GM18909 (cell line): Measurements from ENCODE around the gene PSME3IP1.
A peak's percentile ranks its signal among the peaks of the same experiment; 100 is the strongest.
"Not testable (repeated sequence)": the region's sequence is repeated elsewhere in the genome, so short reads cannot be mapped to it uniquely, and the experiment has no call there.

Experiments used
- ATAC-seq: cut with Tn5 transposase; IDR thresholded peaks from one replicate; pipeline ENCODE4 v1.9.1; 2021; ENCODE audit warnings: mild to moderate bottlenecking; ENCODE audit not compliant: unreplicated experiment, poor library complexity

PSME3IP1 gene

GRCh38 chr16:57200321-57200720 lies 14.5 kb upstream of the PSME3IP1 start:
- ATAC-seq = not testable (repeated sequence)

- no peak for ATAC-seq
Observed at GRCh38 chr16:57196753-57197152, 10.9 kb upstream of the PSME3IP1 start.

GRCh38 chr16:57196286-57196685 lies 10.4 kb upstream of the PSME3IP1 start:
- ATAC-seq = no peak

GRCh38 chr16:57194512-57194911 lies 8.7 kb upstream of the PSME3IP1 start:
- ATAC-seq = no peak

GRCh38 chr16:57192720-57193486 lies 7.1 kb upstream of the PSME3IP1 start:
- no peak for ATAC-seq

GRCh38 chr16:57192146-57192545 lies 6.3 kb upstream of the PSME3IP1 start:
- ATAC-seq = no peak

GRCh38 chr16:57191056-57191571 lies 5.3 kb upstream of the PSME3IP1 start:
- no peak for ATAC-seq

- ATAC-seq = no peak
Observed at GRCh38 chr16:57190136-57190535, 4.3 kb upstream of the PSME3IP1 start.

GRCh38 chr16:57189527-57189926 lies 3.7 kb upstream of the PSME3IP1 start:
- not testable (repeated sequence) for ATAC-seq

GRCh38 chr16:57188711-57189002 lies 2.8 kb upstream of the PSME3IP1 start:
- ATAC-seq = no peak

- not testable (repeated sequence) for ATAC-seq
Observed at GRCh38 chr16:57187902-57188710, 2.3 kb upstream of the PSME3IP1 start.

- no peak for ATAC-seq
Observed at GRCh38 chr16:57186872-57187854, 1.3 kb upstream of the PSME3IP1 start.

GRCh38 chr16:57185446-57185944 lies 344 bp downstream of the PSME3IP1 start:
- peak; percentile 39 for ATAC-seq

GRCh38 chr16:57184887-57185445 lies 873 bp downstream of the PSME3IP1 start:
- no peak for ATAC-seq

GRCh38 chr16:57184113-57184512 lies 1.7 kb downstream of the PSME3IP1 start:
- no peak for ATAC-seq

GRCh38 chr16:57179215-57179828 lies 6.5 kb downstream of the PSME3IP1 start:
- ATAC-seq = no peak

GRCh38 chr16:57178793-57179212 lies 7.0 kb downstream of the PSME3IP1 start:
- no peak for ATAC-seq

- no peak for ATAC-seq
Observed at GRCh38 chr16:57178196-57178595, 7.6 kb downstream of the PSME3IP1 start.

GRCh38 chr16:57175896-57176295 lies 9.9 kb downstream of the PSME3IP1 start:
- ATAC-seq = no peak
